Measurements from ENCODE around the gene CADM1.

Gene CADM1

GRCh38 chr11:115500547-115501501, 3.4 kb downstream of the CADM1 start:
- no peaks in the 10 kb centered on the region for H3K36me3 ChIP-seq (ENCODE audit: low read depth)
- H3K4me1 ChIP-seq (ENCODE audit: insufficient read depth, poor library complexity, severe bottlenecking): no peaks in the 10 kb centered on the region
- ATAC-seq (ENCODE audit: low read depth) (no peak), DNase-seq (ENCODE audit: low spot score) (no peak)
- H3K9me3 ChIP-seq (ENCODE audit: severe bottlenecking): no peaks in the 10 kb centered on the region
- H3K27me3 ChIP-seq (ENCODE audit: insufficient read depth, poor library complexity, severe bottlenecking): peaks cover 77% of the 10 kb centered on the region
- no peak overlapping the region for H3K27ac ChIP-seq (ENCODE audit: poor library complexity, severe bottlenecking)
- TF ChIP-seq CTCF (IDR thresholded peaks at IDR 0.05; ENCODE audit: poor library complexity, severe bottlenecking): no peak
- H3K4me3 ChIP-seq (ENCODE audit: severe bottlenecking): no peak overlapping the region

GRCh38 chr11:115499891-115500290, 4.3 kb downstream of the CADM1 start:
- no peak overlapping the region for H3K27ac ChIP-seq (ENCODE audit: poor library complexity, severe bottlenecking)
- H3K36me3 ChIP-seq (ENCODE audit: low read depth): no peaks in the 10 kb centered on the region
- H3K4me3 ChIP-seq (ENCODE audit: severe bottlenecking): no peak overlapping the region
- TF ChIP-seq CTCF (IDR thresholded peaks at IDR 0.05; ENCODE audit: poor library complexity, severe bottlenecking): no peak
- no peaks in the 10 kb centered on the region for H3K9me3 ChIP-seq (ENCODE audit: severe bottlenecking)
- no peaks in the 10 kb centered on the region for H3K4me1 ChIP-seq (ENCODE audit: insufficient read depth, poor library complexity, severe bottlenecking)
- peaks cover 68% of the 10 kb centered on the region for H3K27me3 ChIP-seq (ENCODE audit: insufficient read depth, poor library complexity, severe bottlenecking)
- no peak for DNase-seq (ENCODE audit: low spot score)
- no peak for ATAC-seq (ENCODE audit: low read depth)

GRCh38 chr11:115499241-115499799, 4.9 kb downstream of the CADM1 start:
- Histone ChIP-seq H3K4me3 (ENCODE audit: severe bottlenecking) (no peak overlapping the region), H3K36me3 (ENCODE audit: low read depth) (no peaks in the 10 kb centered on the region), H3K27me3 (ENCODE audit: insufficient read depth, poor library complexity, severe bottlenecking) (peaks cover 62% of the 10 kb centered on the region), H3K4me1 (ENCODE audit: insufficient read depth, poor library complexity, severe bottlenecking) (no peaks in the 10 kb centered on the region), H3K9me3 (ENCODE audit: severe bottlenecking) (no peaks in the 10 kb centered on the region), H3K27ac (ENCODE audit: poor library complexity, severe bottlenecking) (no peak overlapping the region)
- DNase-seq (ENCODE audit: low spot score): no peak
- ATAC-seq (ENCODE audit: low read depth): no peak
- TF ChIP-seq CTCF (IDR thresholded peaks at IDR 0.05; ENCODE audit: poor library complexity, severe bottlenecking): no peak

GRCh38 chr11:115498354-115498753, 5.9 kb downstream of the CADM1 start:
- no peak for DNase-seq (ENCODE audit: low spot score)
- TF ChIP-seq CTCF (IDR thresholded peaks at IDR 0.05; ENCODE audit: poor library complexity, severe bottlenecking): no peak

GRCh38 chr11:115497303-115497702, 6.9 kb downstream of the CADM1 start:
- Histone ChIP-seq H3K9me3 (ENCODE audit: severe bottlenecking) (no peaks in the 10 kb centered on the region), H3K4me1 (ENCODE audit: insufficient read depth, poor library complexity, severe bottlenecking) (no peaks in the 10 kb centered on the region), H3K36me3 (ENCODE audit: low read depth) (no peaks in the 10 kb centered on the region), H3K4me3 (ENCODE audit: severe bottlenecking) (no peak overlapping the region), H3K27ac (ENCODE audit: poor library complexity, severe bottlenecking) (no peak overlapping the region), H3K27me3 (ENCODE audit: insufficient read depth, poor library complexity, severe bottlenecking) (peaks cover 42% of the 10 kb centered on the region)
- no peak for DNase-seq (ENCODE audit: low spot score)
- TF ChIP-seq CTCF (IDR thresholded peaks at IDR 0.05; ENCODE audit: poor library complexity, severe bottlenecking): no peak
- ATAC-seq (ENCODE audit: low read depth): no peak

More at GRCh38 chr11:115498354-115498753, 5.9 kb downstream of the CADM1 start:
- Histone ChIP-seq H3K27me3 (ENCODE audit: insufficient read depth, poor library complexity, severe bottlenecking) (peaks cover 52% of the 10 kb centered on the region), H3K4me1 (ENCODE audit: insufficient read depth, poor library complexity, severe bottlenecking) (no peaks in the 10 kb centered on the region), H3K27ac (ENCODE audit: poor library complexity, severe bottlenecking) (no peak overlapping the region), H3K36me3 (ENCODE audit: low read depth) (no peaks in the 10 kb centered on the region), H3K4me3 (ENCODE audit: severe bottlenecking) (no peak overlapping the region), H3K9me3 (ENCODE audit: severe bottlenecking) (no peaks in the 10 kb centered on the region)
- no peak for ATAC-seq (ENCODE audit: low read depth)

Data from RWPE2 (cell line).